ENCODE data around the gene PPP2R2B.

The PPP2R2B gene

GRCh38 chr5:146778795-146779194 lies 99.8 kb downstream of the PPP2R2B start:
- no peak overlapping the region for H3K4me3 ChIP-seq (ENCODE audit: low read length)
- H3K4me1 ChIP-seq (ENCODE audit: control insufficient read depth, insufficient read depth, low read length): no peaks in the 10 kb centered on the region
- H3K9me3 ChIP-seq (ENCODE audit: control insufficient read depth, low read length): peaks cover 13% of the 10 kb centered on the region
- no peak overlapping the region for H3K9ac ChIP-seq (ENCODE audit: low read length)
- DNase-seq (ENCODE audit: low read depth): no peak
- no peaks in the 10 kb centered on the region for H3K27me3 ChIP-seq (replicated peaks; ENCODE audit: control insufficient read depth, insufficient read depth, low read length)
- H3K36me3 ChIP-seq (ENCODE audit: control insufficient read depth, insufficient read depth, low read length, severe bottlenecking): no peaks in the 10 kb centered on the region

GRCh38 chr5:146778261-146778660 lies 100.3 kb downstream of the PPP2R2B start:
- no peaks in the 10 kb centered on the region for H3K36me3 ChIP-seq (ENCODE audit: control insufficient read depth, insufficient read depth, low read length, severe bottlenecking)
- no peak overlapping the region for H3K4me3 ChIP-seq (ENCODE audit: low read length)
- H3K4me1 ChIP-seq (ENCODE audit: control insufficient read depth, insufficient read depth, low read length): no peaks in the 10 kb centered on the region
- no peak for DNase-seq (ENCODE audit: low read depth)
- H3K9ac ChIP-seq (ENCODE audit: low read length): no peak overlapping the region
- H3K9me3 ChIP-seq (ENCODE audit: control insufficient read depth, low read length): peaks cover 13% of the 10 kb centered on the region
- H3K27me3 ChIP-seq (replicated peaks; ENCODE audit: control insufficient read depth, insufficient read depth, low read length): no peaks in the 10 kb centered on the region

GRCh38 chr5:146772881-146773466 lies 105.6 kb downstream of the PPP2R2B start:
- no peak for DNase-seq (ENCODE audit: low read depth)
- Histone ChIP-seq H3K27me3 (replicated peaks; ENCODE audit: control insufficient read depth, insufficient read depth, low read length) (no peaks in the 10 kb centered on the region), H3K36me3 (ENCODE audit: control insufficient read depth, insufficient read depth, low read length, severe bottlenecking) (no peaks in the 10 kb centered on the region), H3K4me3 (ENCODE audit: low read length) (no peak overlapping the region), H3K4me1 (ENCODE audit: control insufficient read depth, insufficient read depth, low read length) (no peaks in the 10 kb centered on the region), H3K9me3 (ENCODE audit: control insufficient read depth, low read length) (peaks cover 13% of the 10 kb centered on the region), H3K9ac (ENCODE audit: low read length) (no peak overlapping the region)

- Histone ChIP-seq H3K4me3 (ENCODE audit: low read length) (no peak overlapping the region), H3K4me1 (ENCODE audit: control insufficient read depth, insufficient read depth, low read length) (peaks cover under 1% of the 10 kb centered on the region), H3K36me3 (ENCODE audit: control insufficient read depth, insufficient read depth, low read length, severe bottlenecking) (no peaks in the 10 kb centered on the region), H3K27me3 (replicated peaks; ENCODE audit: control insufficient read depth, insufficient read depth, low read length) (no peaks in the 10 kb centered on the region), H3K9ac (ENCODE audit: low read length) (no peak overlapping the region), H3K9me3 (ENCODE audit: control insufficient read depth, low read length) (peaks cover 13% of the 10 kb centered on the region)
- no peak for DNase-seq (ENCODE audit: low read depth)
Measured at GRCh38 chr5:146770980-146771379, 107.6 kb downstream of the PPP2R2B start.

- no peak for DNase-seq (ENCODE audit: low read depth)
- H3K4me1 ChIP-seq (ENCODE audit: control insufficient read depth, insufficient read depth, low read length): peaks cover 5% of the 10 kb centered on the region
- H3K9ac ChIP-seq (ENCODE audit: low read length): no peak overlapping the region
- no peak overlapping the region for H3K4me3 ChIP-seq (ENCODE audit: low read length)
- H3K27me3 ChIP-seq (replicated peaks; ENCODE audit: control insufficient read depth, insufficient read depth, low read length): no peaks in the 10 kb centered on the region
- peaks cover 9% of the 10 kb centered on the region for H3K9me3 ChIP-seq (ENCODE audit: control insufficient read depth, low read length)
- no peaks in the 10 kb centered on the region for H3K36me3 ChIP-seq (ENCODE audit: control insufficient read depth, insufficient read depth, low read length, severe bottlenecking)
Measured at GRCh38 chr5:146770546-146770945, 108.0 kb downstream of the PPP2R2B start.

GRCh38 chr5:146767534-146767933 lies 111.0 kb downstream of the PPP2R2B start:
- H3K9me3 ChIP-seq (ENCODE audit: control insufficient read depth, low read length): no peaks in the 10 kb centered on the region
- H3K27me3 ChIP-seq (replicated peaks; ENCODE audit: control insufficient read depth, insufficient read depth, low read length): no peaks in the 10 kb centered on the region
- H3K36me3 ChIP-seq (ENCODE audit: control insufficient read depth, insufficient read depth, low read length, severe bottlenecking): no peaks in the 10 kb centered on the region
- no peak overlapping the region for H3K4me3 ChIP-seq (ENCODE audit: low read length)
- peaks cover 13% of the 10 kb centered on the region for H3K4me1 ChIP-seq (ENCODE audit: control insufficient read depth, insufficient read depth, low read length)
- DNase-seq (ENCODE audit: low read depth): no peak
- H3K9ac ChIP-seq (ENCODE audit: low read length): no peak overlapping the region

- no peaks in the 10 kb centered on the region for H3K36me3 ChIP-seq (ENCODE audit: control insufficient read depth, insufficient read depth, low read length, severe bottlenecking)
Measured at GRCh38 chr5:146766013-146766412, 112.5 kb downstream of the PPP2R2B start.

GRCh38 chr5:146765089-146765832 lies 113.3 kb downstream of the PPP2R2B start:
- no peaks in the 10 kb centered on the region for H3K9me3 ChIP-seq (ENCODE audit: control insufficient read depth, low read length)
- H3K4me1 ChIP-seq (ENCODE audit: control insufficient read depth, insufficient read depth, low read length): peaks cover 21% of the 10 kb centered on the region
- H3K9ac ChIP-seq (ENCODE audit: low read length): no peak overlapping the region
- no peak overlapping the region for H3K4me3 ChIP-seq (ENCODE audit: low read length)
- DNase-seq (ENCODE audit: low read depth): no peak
- no peaks in the 10 kb centered on the region for H3K27me3 ChIP-seq (replicated peaks; ENCODE audit: control insufficient read depth, insufficient read depth, low read length)
- H3K36me3 ChIP-seq (ENCODE audit: control insufficient read depth, insufficient read depth, low read length, severe bottlenecking): no peaks in the 10 kb centered on the region

More at GRCh38 chr5:146766013-146766412, 112.5 kb downstream of the PPP2R2B start:
- Histone ChIP-seq H3K9ac (ENCODE audit: low read length) (no peak overlapping the region), H3K27me3 (replicated peaks; ENCODE audit: control insufficient read depth, insufficient read depth, low read length) (no peaks in the 10 kb centered on the region), H3K4me1 (ENCODE audit: control insufficient read depth, insufficient read depth, low read length) (peaks cover 21% of the 10 kb centered on the region), H3K9me3 (ENCODE audit: control insufficient read depth, low read length) (no peaks in the 10 kb centered on the region), H3K4me3 (ENCODE audit: low read length) (no peak overlapping the region)
- no peak for DNase-seq (ENCODE audit: low read depth)

GRCh38 chr5:146762830-146763229 lies 115.7 kb downstream of the PPP2R2B start:
- no peak overlapping the region for H3K4me3 ChIP-seq (ENCODE audit: low read length)
- no peaks in the 10 kb centered on the region for H3K27me3 ChIP-seq (replicated peaks; ENCODE audit: control insufficient read depth, insufficient read depth, low read length)
- peaks cover 21% of the 10 kb centered on the region for H3K4me1 ChIP-seq (ENCODE audit: control insufficient read depth, insufficient read depth, low read length)
- no peak for DNase-seq (ENCODE audit: low read depth)
- no peak overlapping the region for H3K9ac ChIP-seq (ENCODE audit: low read length)
- H3K9me3 ChIP-seq (ENCODE audit: control insufficient read depth, low read length): no peaks in the 10 kb centered on the region
- H3K36me3 ChIP-seq (ENCODE audit: control insufficient read depth, insufficient read depth, low read length, severe bottlenecking): no peaks in the 10 kb centered on the region

- Histone ChIP-seq H3K9me3 (ENCODE audit: control insufficient read depth, low read length) (no peaks in the 10 kb centered on the region), H3K4me1 (ENCODE audit: control insufficient read depth, insufficient read depth, low read length) (peaks cover 21% of the 10 kb centered on the region), H3K4me3 (ENCODE audit: low read length) (no peak overlapping the region), H3K27me3 (replicated peaks; ENCODE audit: control insufficient read depth, insufficient read depth, low read length) (no peaks in the 10 kb centered on the region), H3K36me3 (ENCODE audit: control insufficient read depth, insufficient read depth, low read length, severe bottlenecking) (no peaks in the 10 kb centered on the region), H3K9ac (ENCODE audit: low read length) (no peak overlapping the region)
- no peak for DNase-seq (ENCODE audit: low read depth)
Measured at GRCh38 chr5:146761811-146762210, 116.7 kb downstream of the PPP2R2B start.

- no peak for DNase-seq (ENCODE audit: low read depth)
- H3K9ac ChIP-seq (ENCODE audit: low read length): no peak overlapping the region
- no peaks in the 10 kb centered on the region for H3K27me3 ChIP-seq (replicated peaks; ENCODE audit: control insufficient read depth, insufficient read depth, low read length)
- H3K36me3 ChIP-seq (ENCODE audit: control insufficient read depth, insufficient read depth, low read length, severe bottlenecking): no peaks in the 10 kb centered on the region
- H3K9me3 ChIP-seq (ENCODE audit: control insufficient read depth, low read length): no peaks in the 10 kb centered on the region
- H3K4me1 ChIP-seq (ENCODE audit: control insufficient read depth, insufficient read depth, low read length): peaks cover 15% of the 10 kb centered on the region
- H3K4me3 ChIP-seq (ENCODE audit: low read length): no peak overlapping the region
Measured at GRCh38 chr5:146758938-146759337, 119.6 kb downstream of the PPP2R2B start.
